Fibroblast of lung (primary cell): ENCODE results near the gene TAS2R13.

Source experiments
- EZH2 ChIP-seq: IDR thresholded peaks from 2 replicates; pipeline ENCODE4 v1.5.1; 2012; ENCODE audit warnings: low read length, control low read depth, mild to moderate bottlenecking; ENCODE audit errors: missing control alignments
- TF ChIP-seq, protein P1 (sequence below), 2 donors: IDR thresholded peaks in 1 of 2; conservative IDR thresholded peaks in 1 of 2; 1 replicate in 1 of 2; 2 replicates in 1 of 2; pipeline ENCODE4 v1.5.1; 2011 to 2012; ENCODE audit warnings: low read length in 2 of 2, control low read depth in 1 of 2, inconsistent platforms in 1 of 2, low read depth in 1 of 2, mild to moderate bottlenecking in 1 of 2

- TF ChIP-seq, protein P1, sequence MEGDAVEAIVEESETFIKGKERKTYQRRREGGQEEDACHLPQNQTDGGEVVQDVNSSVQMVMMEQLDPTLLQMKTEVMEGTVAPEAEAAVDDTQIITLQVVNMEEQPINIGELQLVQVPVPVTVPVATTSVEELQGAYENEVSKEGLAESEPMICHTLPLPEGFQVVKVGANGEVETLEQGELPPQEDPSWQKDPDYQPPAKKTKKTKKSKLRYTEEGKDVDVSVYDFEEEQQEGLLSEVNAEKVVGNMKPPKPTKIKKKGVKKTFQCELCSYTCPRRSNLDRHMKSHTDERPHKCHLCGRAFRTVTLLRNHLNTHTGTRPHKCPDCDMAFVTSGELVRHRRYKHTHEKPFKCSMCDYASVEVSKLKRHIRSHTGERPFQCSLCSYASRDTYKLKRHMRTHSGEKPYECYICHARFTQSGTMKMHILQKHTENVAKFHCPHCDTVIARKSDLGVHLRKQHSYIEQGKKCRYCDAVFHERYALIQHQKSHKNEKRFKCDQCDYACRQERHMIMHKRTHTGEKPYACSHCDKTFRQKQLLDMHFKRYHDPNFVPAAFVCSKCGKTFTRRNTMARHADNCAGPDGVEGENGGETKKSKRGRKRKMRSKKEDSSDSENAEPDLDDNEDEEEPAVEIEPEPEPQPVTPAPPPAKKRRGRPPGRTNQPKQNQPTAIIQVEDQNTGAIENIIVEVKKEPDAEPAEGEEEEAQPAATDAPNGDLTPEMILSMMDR (conservative IDR thresholded peaks at IDR 0.05 in 1 of 2, IDR thresholded peaks at IDR 0.05 in 1 of 2; ENCODE audit: low read depth in 1 of 2, low read length in 2 of 2): no peak
- no peak for TF ChIP-seq EZH2
Observed at GRCh38 chr12:10904686-10905085, 4.7 kb downstream of the TAS2R13 start.
